Thoracic aorta (tissue), 2 donors: ENCODE measurements around the gene WDPCP. TPM values are rescaled to one million over a fixed set of nuclear protein-coding genes. Genes with fewer than 3 reads are reported as not detected.

Experiments
- ATAC-seq: fragments of 150-250 bp; one replicate; pipeline ENCODE4 v1.8.0; 2017; ENCODE audit warnings: low read depth; ENCODE audit not compliant: insufficient number of reproducible peaks, low FRiP score
- DNase-seq: peaks from one replicate; pipeline ENCODE4 v3.0.0-alpha.2; 2020; ENCODE audit warnings: low spot score
- H3K27ac ChIP-seq, 2 donors: fragments of 200-600 bp; sonication (generic); 1 replicate in 1 of 2; 2 replicates in 1 of 2; pipeline ENCODE4 v1.5.1; 2016; ENCODE audit warnings: mild to moderate bottlenecking in 2 of 2, moderate library complexity in 2 of 2
- H3K27me3 ChIP-seq: fragments of 200-600 bp; sonication (generic); replicated peaks from 2 replicates; pipeline ENCODE4 v1.6.0; 2016; ENCODE audit warnings: mild to moderate bottlenecking; ENCODE audit not compliant: insufficient read depth
- H3K36me3 ChIP-seq: fragments of 200-600 bp; sonication (generic); one replicate; pipeline ENCODE4 v1.5.1; 2016
- H3K4me1 ChIP-seq, 2 donors: fragments of 200-600 bp; sonication (generic); 1 replicate in 1 of 2; 2 replicates in 1 of 2; pipeline versions ENCODE4 v1.5.1 to v1.6.0; 2016; ENCODE audit warnings: low read depth in 2 of 2, mild to moderate bottlenecking in 1 of 2; ENCODE audit not compliant: control insufficient read depth in 1 of 2
- H3K4me3 ChIP-seq: fragments of 200-600 bp; sonication (generic); 2 replicates; pipeline ENCODE4 v1.5.1; 2016; ENCODE audit warnings: mild to moderate bottlenecking
- H3K9me3 ChIP-seq: fragments of 200-600 bp; sonication (generic); 2 replicates; pipeline ENCODE4 v1.5.1; 2016
- CTCF ChIP-seq: fragments of 200-600 bp; sonication (generic); IDR thresholded peaks from one replicate; pipeline ENCODE4 v1.5.1; 2019; ENCODE audit warnings: antibody characterized with exemption
- total RNA-seq, 2 donors: library from RNA; depleted of rRNA; stranded (reverse); fragments of >200 nt; gene quantifications; one replicate each; pipeline versions ENCODE4 v1.1.0 to v1.2.3, GENCODE V29; 2016

Gene WDPCP
- total RNA-seq, 2 donors from 2014 or later: 13.7 to 16.2 TPM

DNA sequence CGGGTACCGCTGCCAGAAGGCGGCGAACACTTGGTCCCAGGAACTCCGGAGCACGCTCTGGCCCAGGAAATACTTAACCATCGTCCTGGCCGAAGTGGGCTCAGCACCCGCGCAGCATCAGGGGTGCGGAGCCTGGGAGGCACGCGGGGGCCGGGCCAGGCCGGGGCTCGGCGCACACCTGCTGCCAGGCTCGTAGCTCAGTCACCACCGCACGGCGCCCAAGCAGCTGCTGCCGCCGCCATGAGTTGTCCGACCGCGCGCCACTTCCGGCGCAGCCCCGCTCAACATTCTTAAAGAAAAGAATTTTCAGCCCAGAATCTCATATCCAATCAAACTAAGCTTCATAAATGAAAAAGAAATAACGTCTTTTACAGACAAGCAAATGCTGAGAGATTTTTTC lies 34.5 kb upstream of the WDPCP start:
- TF ChIP-seq CTCF: no peak
- no peak for ATAC-seq
- Histone ChIP-seq H3K9me3 (no peaks in the 10 kb centered on the region), H3K27ac (no peak overlapping the region), H3K27me3 (no peaks in the 10 kb centered on the region), H3K36me3 (no peaks in the 10 kb centered on the region), H3K4me3 (no peak overlapping the region), H3K4me1 (no peaks in the 10 kb centered on the region)
- no peak for DNase-seq

DNA sequence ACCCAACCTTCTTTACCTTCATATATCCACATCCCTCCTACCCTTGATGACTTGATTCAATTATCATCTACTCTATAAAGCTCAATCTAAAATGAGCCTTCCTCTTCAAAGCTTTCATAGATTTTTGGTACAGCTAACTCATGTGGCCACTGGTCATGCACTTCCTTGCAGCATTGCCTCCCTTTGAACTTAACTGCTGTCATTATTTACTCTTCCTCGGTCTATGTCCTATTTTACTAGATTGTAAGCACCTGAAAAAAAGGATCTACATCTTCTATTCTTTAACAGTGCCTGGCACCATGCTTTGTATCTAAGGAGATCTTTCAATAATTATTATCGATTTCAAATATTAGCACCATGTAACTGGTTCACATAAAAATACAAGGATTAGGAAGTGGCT lies 31.1 kb upstream of the WDPCP start:
- no peak for ATAC-seq
- H3K4me3 ChIP-seq: no peak overlapping the region

DNA sequence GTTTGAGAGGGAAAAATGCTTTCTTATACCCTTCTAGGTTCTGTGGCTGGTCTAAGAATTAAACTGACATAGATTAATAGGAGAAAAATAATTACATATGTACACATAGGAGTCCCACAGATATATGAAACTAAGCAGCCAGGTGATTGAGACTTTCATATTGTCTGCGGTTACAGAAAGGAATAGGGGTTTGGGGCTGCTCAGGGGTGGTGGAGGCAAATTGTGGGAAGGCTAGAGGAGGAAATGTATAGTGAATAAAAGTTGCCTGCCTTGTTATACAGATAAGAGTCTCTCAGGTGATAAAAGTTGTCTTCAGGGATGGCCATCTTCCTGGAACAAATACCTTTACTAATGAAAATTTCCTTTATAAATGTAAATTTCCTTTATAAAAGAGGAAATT lies 29.1 kb upstream of the WDPCP start:
- no peaks in the 10 kb centered on the region for H3K9me3 ChIP-seq
- ATAC-seq: no peak
- H3K27me3 ChIP-seq: no peaks in the 10 kb centered on the region
- no peak overlapping the region for H3K27ac ChIP-seq
- no peak overlapping the region for H3K4me3 ChIP-seq
- no peaks in the 10 kb centered on the region for H3K36me3 ChIP-seq
- TF ChIP-seq CTCF: no peak
- no peaks in the 10 kb centered on the region for H3K4me1 ChIP-seq
- no peak for DNase-seq

More for the DNA sequence above, 31.1 kb upstream of the WDPCP start:
- no peaks in the 10 kb centered on the region for H3K4me1 ChIP-seq
- H3K27me3 ChIP-seq: no peaks in the 10 kb centered on the region
- TF ChIP-seq CTCF: no peak
- DNase-seq: no peak
- no peak overlapping the region for H3K27ac ChIP-seq
- no peaks in the 10 kb centered on the region for H3K36me3 ChIP-seq
- H3K9me3 ChIP-seq: no peaks in the 10 kb centered on the region

- DNase-seq: no peak
- ATAC-seq: no peak
- H3K27me3 ChIP-seq: no peaks in the 10 kb centered on the region
- H3K4me3 ChIP-seq: no peak overlapping the region
- H3K4me1 ChIP-seq: no peaks in the 10 kb centered on the region
- no peaks in the 10 kb centered on the region for H3K9me3 ChIP-seq
- no peaks in the 10 kb centered on the region for H3K36me3 ChIP-seq
- H3K27ac ChIP-seq: no peak overlapping the region
- TF ChIP-seq CTCF: no peak
These were observed 27.0 kb upstream of the WDPCP start for GRCh38 chr2:63614983-63615945.

GRCh38 chr2:63614448-63614968 lies 26.2 kb upstream of the WDPCP start:
- no peaks in the 10 kb centered on the region for H3K9me3 ChIP-seq
- no peaks in the 10 kb centered on the region for H3K27me3 ChIP-seq
- H3K4me1 ChIP-seq: no peaks in the 10 kb centered on the region
- no peak for TF ChIP-seq CTCF
- H3K36me3 ChIP-seq: no peaks in the 10 kb centered on the region
- H3K4me3 ChIP-seq: no peak overlapping the region
- H3K27ac ChIP-seq: no peak overlapping the region
- DNase-seq: no peak
- ATAC-seq: no peak
